PFSK-1 (cell line): Measurements from ENCODE around the gene VPS11.

ENCODE experiments used
- POLR2AphosphoS5 ChIP-seq: IDR thresholded peaks from 2 replicates; pipeline ENCODE4 v1.6.1; 2012; ENCODE audit warnings: low read depth, mild to moderate bottlenecking, control low read depth, low read length, moderate library complexity
- REST ChIP-seq, 2 experiments: IDR thresholded peaks; 2 replicates each; pipeline versions ENCODE4 v1.6.1 to v1.8.0; 2011 to 2012; ENCODE audit warnings: low read depth in 2 of 2, low read length in 2 of 2, control low read depth in 1 of 2, inconsistent platforms in 1 of 2, mild to moderate bottlenecking in 1 of 2, moderate library complexity in 1 of 2; ENCODE audit not compliant: insufficient read depth in 1 of 2
- SIN3A ChIP-seq: IDR thresholded peaks from 2 replicates; pipeline ENCODE4 v1.6.1; 2012; ENCODE audit warnings: mild to moderate bottlenecking, low read length, moderate library complexity, borderline replicate concordance; ENCODE audit not compliant: insufficient read depth
- TAF1 ChIP-seq: IDR thresholded peaks from 2 replicates; pipeline ENCODE4 v1.6.1; 2012; ENCODE audit warnings: low read length, control low read depth, borderline replicate concordance; ENCODE audit not compliant: insufficient read depth

DNA sequence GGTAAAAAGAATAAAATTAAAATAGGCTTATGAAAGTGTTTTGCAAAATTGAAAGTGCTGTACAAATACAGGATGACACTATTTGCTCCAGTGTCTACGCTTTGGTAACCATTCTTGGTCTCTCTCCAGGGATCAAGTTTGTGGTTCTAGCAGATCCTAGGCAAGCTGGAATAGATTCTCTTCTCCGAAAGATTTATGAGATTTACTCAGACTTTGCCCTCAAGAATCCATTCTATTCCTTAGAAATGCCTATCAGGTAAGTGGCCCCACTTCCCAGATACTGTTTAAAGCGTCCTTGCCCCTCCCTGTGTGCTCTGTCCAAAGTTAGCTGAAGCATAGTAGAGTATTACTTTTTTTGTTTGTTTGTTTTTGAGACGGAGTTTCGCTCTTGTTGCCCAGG is 46.0 kb upstream of the VPS11 start:
- TF ChIP-seq SIN3A (no peak), POLR2AphosphoS5 (no peak; the same call in 1 of the 2 replicates), TAF1 (no peak), REST (IDR thresholded peaks at IDR 0.05; ENCODE audit: insufficient read depth in 1 of 2, low read depth in 2 of 2, low read length in 2 of 2) (no peak)
